Esophagus squamous epithelium (tissue), 4 donors: ENCODE measurements around the gene ITPKB.

Experiments used
- POLR2A ChIP-seq, 4 donors: fragments of 450-650 bp; IDR thresholded peaks; one replicate each; pipeline ENCODE4 v1.6.1; 2017; ENCODE audit warnings: antibody characterized with exemption in 4 of 4, mild to moderate bottlenecking in 4 of 4, moderate library complexity in 3 of 4
- TF ChIP-seq, protein P1 (sequence below), 6 experiments: fragments of 450-650 bp in 4 of 6; fragments of 200-600 bp in 2 of 6; sonication (generic) in 2 of 6; IDR thresholded peaks; one replicate each; pipeline ENCODE4 v1.5.1; 2016 to 2019; ENCODE audit warnings: antibody characterized with exemption in 6 of 6, mild to moderate bottlenecking in 4 of 6, moderate library complexity in 4 of 6

DNA sequence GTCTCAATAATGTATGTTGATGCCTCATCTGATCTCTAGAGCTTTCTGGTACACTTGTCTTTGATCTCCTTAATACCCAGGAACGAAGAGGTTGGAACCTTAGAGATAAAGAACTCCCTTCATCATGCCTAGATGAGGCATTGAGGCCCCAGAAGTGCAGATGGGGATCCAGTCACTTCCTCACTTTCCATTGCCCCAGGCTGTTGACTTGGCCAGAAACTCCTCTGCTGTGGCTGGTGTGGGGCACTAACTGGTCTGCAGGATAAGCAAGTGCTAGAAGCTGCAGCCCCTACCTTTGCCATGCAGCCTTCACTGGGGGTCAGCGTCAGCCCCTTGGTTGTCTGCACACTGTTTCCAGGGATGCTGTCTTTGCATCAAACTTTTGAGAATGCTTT lies 140.6 kb downstream of the ITPKB start:
- TF ChIP-seq, protein P1, sequence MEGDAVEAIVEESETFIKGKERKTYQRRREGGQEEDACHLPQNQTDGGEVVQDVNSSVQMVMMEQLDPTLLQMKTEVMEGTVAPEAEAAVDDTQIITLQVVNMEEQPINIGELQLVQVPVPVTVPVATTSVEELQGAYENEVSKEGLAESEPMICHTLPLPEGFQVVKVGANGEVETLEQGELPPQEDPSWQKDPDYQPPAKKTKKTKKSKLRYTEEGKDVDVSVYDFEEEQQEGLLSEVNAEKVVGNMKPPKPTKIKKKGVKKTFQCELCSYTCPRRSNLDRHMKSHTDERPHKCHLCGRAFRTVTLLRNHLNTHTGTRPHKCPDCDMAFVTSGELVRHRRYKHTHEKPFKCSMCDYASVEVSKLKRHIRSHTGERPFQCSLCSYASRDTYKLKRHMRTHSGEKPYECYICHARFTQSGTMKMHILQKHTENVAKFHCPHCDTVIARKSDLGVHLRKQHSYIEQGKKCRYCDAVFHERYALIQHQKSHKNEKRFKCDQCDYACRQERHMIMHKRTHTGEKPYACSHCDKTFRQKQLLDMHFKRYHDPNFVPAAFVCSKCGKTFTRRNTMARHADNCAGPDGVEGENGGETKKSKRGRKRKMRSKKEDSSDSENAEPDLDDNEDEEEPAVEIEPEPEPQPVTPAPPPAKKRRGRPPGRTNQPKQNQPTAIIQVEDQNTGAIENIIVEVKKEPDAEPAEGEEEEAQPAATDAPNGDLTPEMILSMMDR (IDR thresholded peaks at IDR 0.05): no peak
- TF ChIP-seq POLR2A (IDR thresholded peaks at IDR 0.05): no peak
